DOHH2 (cell line): ENCODE data around the gene ATXN7.

ENCODE experiments used
- H3F3A ChIP-seq: fragments of 200-600 bp; sonication (generic), shearing (Covaris generic); 2 replicates; pipeline ENCODE4 v1.6.0; 2016; ENCODE audit warnings: antibody characterized with exemption, mild to moderate bottlenecking; ENCODE audit not compliant: control insufficient read depth, insufficient read depth
- H3K27ac ChIP-seq: fragments of 200-600 bp; sonication (generic); 2 replicates; pipeline ENCODE4 v1.5.1; 2014; ENCODE audit warnings: low read depth, mild to moderate bottlenecking, low read length, moderate library complexity
- H3K27me3 ChIP-seq: fragments of 200-600 bp; sonication (generic); 2 replicates; pipeline ENCODE4 v1.6.1; 2014; ENCODE audit warnings: mild to moderate bottlenecking, low read length, mixed read lengths; ENCODE audit not compliant: control insufficient read depth
- H3K36me3 ChIP-seq: fragments of 200-600 bp; sonication (generic); 2 replicates; pipeline ENCODE4 v1.6.1; 2014; ENCODE audit warnings: mild to moderate bottlenecking, low read length, moderate library complexity, mixed read lengths; ENCODE audit not compliant: control insufficient read depth
- H3K4me1 ChIP-seq: fragments of 200-600 bp; sonication (generic); 2 replicates; pipeline ENCODE4 v1.6.1; 2014; ENCODE audit warnings: mild to moderate bottlenecking, low read length, mixed read lengths; ENCODE audit not compliant: control insufficient read depth
- H3K4me2 ChIP-seq: fragments of 200-600 bp; sonication (generic); 2 replicates; pipeline ENCODE4 v1.6.0; 2014; ENCODE audit warnings: mild to moderate bottlenecking, low read length, moderate library complexity
- H3K4me3 ChIP-seq: fragments of 200-600 bp; sonication (generic); 2 replicates; pipeline ENCODE4 v1.5.1; 2014; ENCODE audit warnings: mild to moderate bottlenecking, low read length, mixed read lengths
- H3K79me2 ChIP-seq: fragments of 200-600 bp; sonication (generic); 2 replicates; pipeline ENCODE4 v1.6.1; 2014; ENCODE audit warnings: mild to moderate bottlenecking, low read length, mixed read lengths; ENCODE audit not compliant: control insufficient read depth
- H3K9me2 ChIP-seq: fragments of 200-600 bp; sonication (generic); replicated peaks from 2 replicates; pipeline ENCODE4 v1.6.1; 2014; ENCODE audit warnings: mild to moderate bottlenecking, low read length, mixed read lengths; ENCODE audit not compliant: control insufficient read depth
- H3K9me3 ChIP-seq: fragments of 200-600 bp; sonication (generic); 2 replicates; pipeline ENCODE4 v1.6.1; 2014; ENCODE audit warnings: antibody characterized with exemption, low read length, mixed read lengths; ENCODE audit not compliant: control insufficient read depth, insufficient read depth
- H4K20me1 ChIP-seq: fragments of 200-600 bp; sonication (generic); 2 replicates; pipeline ENCODE4 v1.6.0; 2014; ENCODE audit warnings: low read depth, mild to moderate bottlenecking, antibody characterized with exemption, low read length, moderate library complexity; ENCODE audit not compliant: control insufficient read depth, insufficient read depth
- EZH2phosphoT487 ChIP-seq: fragments of 200-600 bp; sonication (generic); IDR thresholded peaks from 2 replicates; pipeline ENCODE4 v1.6.1; 2017; ENCODE audit warnings: borderline replicate concordance, mild to moderate bottlenecking, antibody characterized with exemption, low read length, moderate library complexity, mixed read lengths
- TF ChIP-seq, protein P1 (sequence below): fragments of 200-600 bp; sonication (generic); IDR thresholded peaks from one replicate; pipeline ENCODE4 v1.5.1; 2014; ENCODE audit warnings: antibody characterized with exemption, mild to moderate bottlenecking, low read depth, low read length; ENCODE audit not compliant: poor library complexity, severe bottlenecking

The ATXN7 gene

DNA sequence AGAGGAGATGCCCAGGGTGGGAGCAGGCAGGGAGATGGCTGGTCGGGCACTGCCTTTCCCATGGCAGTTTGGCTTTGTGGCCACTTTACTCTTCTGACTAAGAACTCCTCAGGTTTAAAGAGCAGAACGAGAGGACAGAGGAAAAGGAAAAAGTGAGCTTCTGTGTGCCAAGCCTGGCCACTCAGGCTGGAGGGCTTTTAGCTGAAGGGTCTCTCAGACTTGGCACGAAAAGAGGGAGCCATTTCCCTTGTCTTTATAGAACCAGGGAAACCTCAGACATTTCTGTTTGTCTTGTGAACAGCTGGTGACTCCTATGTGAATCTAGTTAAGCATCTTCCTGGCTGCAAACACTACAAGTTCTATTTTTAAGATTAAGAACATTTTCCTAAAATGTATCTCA, 182.9 kb downstream of the ATXN7 start:
- Histone ChIP-seq H3K9me3 (no peaks in the 10 kb centered on the region), H3K27ac (no peak overlapping the region), H4K20me1 (no peaks in the 10 kb centered on the region), H3K4me1 (peaks cover 12% of the 10 kb centered on the region), H3K36me3 (no peaks in the 10 kb centered on the region), H3F3A (no peaks in the 10 kb centered on the region), H3K4me2 (no peak overlapping the region), H3K9me2 (no peaks in the 10 kb centered on the region), H3K27me3 (no peaks in the 10 kb centered on the region), H3K79me2 (no peaks in the 10 kb centered on the region), H3K4me3 (no peak overlapping the region)
- TF ChIP-seq, protein P1, sequence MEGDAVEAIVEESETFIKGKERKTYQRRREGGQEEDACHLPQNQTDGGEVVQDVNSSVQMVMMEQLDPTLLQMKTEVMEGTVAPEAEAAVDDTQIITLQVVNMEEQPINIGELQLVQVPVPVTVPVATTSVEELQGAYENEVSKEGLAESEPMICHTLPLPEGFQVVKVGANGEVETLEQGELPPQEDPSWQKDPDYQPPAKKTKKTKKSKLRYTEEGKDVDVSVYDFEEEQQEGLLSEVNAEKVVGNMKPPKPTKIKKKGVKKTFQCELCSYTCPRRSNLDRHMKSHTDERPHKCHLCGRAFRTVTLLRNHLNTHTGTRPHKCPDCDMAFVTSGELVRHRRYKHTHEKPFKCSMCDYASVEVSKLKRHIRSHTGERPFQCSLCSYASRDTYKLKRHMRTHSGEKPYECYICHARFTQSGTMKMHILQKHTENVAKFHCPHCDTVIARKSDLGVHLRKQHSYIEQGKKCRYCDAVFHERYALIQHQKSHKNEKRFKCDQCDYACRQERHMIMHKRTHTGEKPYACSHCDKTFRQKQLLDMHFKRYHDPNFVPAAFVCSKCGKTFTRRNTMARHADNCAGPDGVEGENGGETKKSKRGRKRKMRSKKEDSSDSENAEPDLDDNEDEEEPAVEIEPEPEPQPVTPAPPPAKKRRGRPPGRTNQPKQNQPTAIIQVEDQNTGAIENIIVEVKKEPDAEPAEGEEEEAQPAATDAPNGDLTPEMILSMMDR, result no peak
- TF ChIP-seq EZH2phosphoT487, result no peak

DNA sequence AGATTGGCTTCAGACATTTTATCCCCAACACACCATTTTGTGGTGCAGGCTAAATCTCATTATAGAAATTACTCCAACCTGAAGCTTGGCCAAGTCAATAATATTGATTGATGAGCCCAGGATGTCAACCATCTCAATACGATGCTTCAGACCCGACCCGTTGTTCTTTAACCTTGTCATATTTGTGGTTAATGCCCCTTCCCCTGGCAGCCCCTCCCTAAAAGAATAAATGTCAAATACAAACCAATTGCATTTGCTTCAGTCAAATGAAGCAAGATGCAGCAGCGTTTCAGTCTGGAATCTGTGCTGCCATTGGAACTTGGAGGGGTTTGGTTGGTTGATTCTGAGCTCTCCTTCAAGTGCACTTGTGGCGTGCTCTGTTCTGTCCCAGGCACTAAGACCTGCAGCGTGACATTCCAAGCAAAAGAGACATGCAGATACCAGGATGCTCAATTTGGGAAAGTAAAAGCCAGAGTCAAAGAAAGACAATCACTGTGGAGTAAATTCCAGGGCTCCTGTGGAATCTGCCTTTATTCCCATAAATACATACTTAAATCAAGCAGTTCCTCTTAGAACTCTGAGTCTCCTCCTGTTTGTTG, 183.4 kb downstream of the ATXN7 start:
- no peak overlapping the region for H3K27ac ChIP-seq
- H3K9me2 ChIP-seq, result no peaks in the 10 kb centered on the region
- peaks cover 10% of the 10 kb centered on the region for H3K4me1 ChIP-seq
- no peak overlapping the region for H3K4me3 ChIP-seq
- H3F3A ChIP-seq, result no peaks in the 10 kb centered on the region
- TF ChIP-seq EZH2phosphoT487, result no peak
- TF ChIP-seq, protein P1, result no peak
- no peaks in the 10 kb centered on the region for H3K79me2 ChIP-seq
- H3K27me3 ChIP-seq, result no peaks in the 10 kb centered on the region
- no peak overlapping the region for H3K4me2 ChIP-seq
- no peaks in the 10 kb centered on the region for H4K20me1 ChIP-seq
- H3K9me3 ChIP-seq, result no peaks in the 10 kb centered on the region
- H3K36me3 ChIP-seq, result no peaks in the 10 kb centered on the region

DNA sequence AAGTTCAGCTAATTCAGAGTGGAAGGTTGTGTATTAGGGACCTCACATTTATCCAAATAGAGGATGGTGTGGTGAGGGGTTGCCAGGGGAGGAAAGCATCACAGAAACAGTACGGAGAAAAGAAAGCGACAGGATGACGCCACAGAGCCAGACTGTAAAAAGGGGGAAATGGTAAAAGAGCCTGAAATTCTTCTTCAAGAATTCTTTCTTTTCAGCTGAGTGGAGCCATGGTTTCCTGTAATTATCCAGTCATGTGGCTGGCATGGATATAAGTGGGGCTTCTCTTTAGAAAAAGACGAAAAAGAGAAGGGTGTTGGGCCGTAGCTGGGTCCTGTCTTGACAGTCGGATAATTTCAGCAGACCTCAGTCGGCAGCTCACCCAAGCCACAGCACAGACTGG, 184.1 kb downstream of the ATXN7 start:
- no peaks in the 10 kb centered on the region for H3K36me3 ChIP-seq
- no peaks in the 10 kb centered on the region for H4K20me1 ChIP-seq
- TF ChIP-seq, protein P1, result no peak
- TF ChIP-seq EZH2phosphoT487, result no peak
- H3K4me1 ChIP-seq, result peaks cover 9% of the 10 kb centered on the region
- H3F3A ChIP-seq, result no peaks in the 10 kb centered on the region
- no peak overlapping the region for H3K4me2 ChIP-seq
- H3K9me3 ChIP-seq, result no peaks in the 10 kb centered on the region
- no peaks in the 10 kb centered on the region for H3K27me3 ChIP-seq
- H3K9me2 ChIP-seq, result no peaks in the 10 kb centered on the region
- no peak overlapping the region for H3K27ac ChIP-seq
- no peak overlapping the region for H3K4me3 ChIP-seq
- no peaks in the 10 kb centered on the region for H3K79me2 ChIP-seq

DNA sequence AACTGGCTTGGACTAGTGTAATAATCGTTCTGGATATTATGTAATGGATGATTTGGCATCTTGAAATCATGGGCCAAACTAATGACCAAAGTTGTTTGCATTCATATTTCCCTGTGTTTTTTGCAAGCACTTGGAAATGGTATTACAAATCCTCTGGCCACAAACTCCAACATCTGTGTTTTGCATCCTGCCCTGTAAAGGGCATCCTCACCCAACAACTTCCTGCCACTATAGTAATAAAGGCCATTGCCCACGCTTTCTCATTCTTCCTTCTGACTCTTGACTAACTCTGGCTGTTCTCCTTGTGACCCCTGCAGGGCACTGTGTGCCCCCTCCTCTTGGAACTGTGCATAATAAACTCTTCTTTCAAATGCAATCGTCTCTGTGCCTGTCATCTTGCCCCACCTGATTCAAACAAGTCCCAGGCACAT, 185.0 kb downstream of the ATXN7 start:
- TF ChIP-seq, protein P1, result no peak
- TF ChIP-seq EZH2phosphoT487, result no peak
- no peak overlapping the region for H3K4me2 ChIP-seq
- no peaks in the 10 kb centered on the region for H3F3A ChIP-seq
- no peaks in the 10 kb centered on the region for H3K36me3 ChIP-seq
- H3K4me1 ChIP-seq, result peaks cover 9% of the 10 kb centered on the region
- H3K27me3 ChIP-seq, result no peaks in the 10 kb centered on the region
- H4K20me1 ChIP-seq, result no peaks in the 10 kb centered on the region
- H3K9me2 ChIP-seq, result no peaks in the 10 kb centered on the region
- H3K79me2 ChIP-seq, result no peaks in the 10 kb centered on the region
- H3K27ac ChIP-seq, result no peak overlapping the region
- H3K9me3 ChIP-seq, result no peaks in the 10 kb centered on the region
- no peak overlapping the region for H3K4me3 ChIP-seq
